ENCODE data around the gene RDH8.

RDH8 gene

GRCh38 chr19:10037809-10038208, 24.5 kb downstream of the RDH8 start:
- Histone ChIP-seq H3K27ac (ENCODE audit: poor library complexity, severe bottlenecking) (no peak overlapping the region), H3K36me3 (ENCODE audit: low read depth) (no peaks in the 10 kb centered on the region), H3K9me3 (ENCODE audit: severe bottlenecking) (no peaks in the 10 kb centered on the region), H3K27me3 (ENCODE audit: insufficient read depth, poor library complexity, severe bottlenecking) (peaks cover 19% of the 10 kb centered on the region), H3K4me3 (ENCODE audit: severe bottlenecking) (no peak overlapping the region), H3K4me1 (ENCODE audit: insufficient read depth, poor library complexity, severe bottlenecking) (no peaks in the 10 kb centered on the region)
- DNase-seq (ENCODE audit: low spot score) (no peak), ATAC-seq (ENCODE audit: low read depth) (no peak)
- TF ChIP-seq CTCF (IDR thresholded peaks at IDR 0.05; ENCODE audit: poor library complexity, severe bottlenecking): no peak

- ATAC-seq (ENCODE audit: low read depth) (no peak), DNase-seq (ENCODE audit: low spot score) (no peak)
Measured at GRCh38 chr19:10043286-10043927, 30.1 kb downstream of the RDH8 start.

GRCh38 chr19:10044390-10044789, 31.1 kb downstream of the RDH8 start:
- Histone ChIP-seq H3K4me3 (ENCODE audit: severe bottlenecking) (no peak overlapping the region), H3K9me3 (ENCODE audit: severe bottlenecking) (peaks cover 6% of the 10 kb centered on the region), H3K4me1 (ENCODE audit: insufficient read depth, poor library complexity, severe bottlenecking) (no peaks in the 10 kb centered on the region), H3K27me3 (ENCODE audit: insufficient read depth, poor library complexity, severe bottlenecking) (no peaks in the 10 kb centered on the region), H3K36me3 (ENCODE audit: low read depth) (no peaks in the 10 kb centered on the region), H3K27ac (ENCODE audit: poor library complexity, severe bottlenecking) (no peak overlapping the region)
- no peak for TF ChIP-seq CTCF (IDR thresholded peaks at IDR 0.05; ENCODE audit: poor library complexity, severe bottlenecking)
- DNase-seq (ENCODE audit: low spot score): no peak
- ATAC-seq (ENCODE audit: low read depth): no peak

More at GRCh38 chr19:10043286-10043927, 30.1 kb downstream of the RDH8 start:
- Histone ChIP-seq H3K9me3 (ENCODE audit: severe bottlenecking) (peaks cover 6% of the 10 kb centered on the region), H3K4me3 (ENCODE audit: severe bottlenecking) (no peak overlapping the region), H3K27ac (ENCODE audit: poor library complexity, severe bottlenecking) (no peak overlapping the region), H3K36me3 (ENCODE audit: low read depth) (no peaks in the 10 kb centered on the region), H3K4me1 (ENCODE audit: insufficient read depth, poor library complexity, severe bottlenecking) (no peaks in the 10 kb centered on the region), H3K27me3 (ENCODE audit: insufficient read depth, poor library complexity, severe bottlenecking) (no peaks in the 10 kb centered on the region)
- no peak for TF ChIP-seq CTCF (IDR thresholded peaks at IDR 0.05; ENCODE audit: poor library complexity, severe bottlenecking)

- peaks cover 6% of the 10 kb centered on the region for H3K9me3 ChIP-seq (ENCODE audit: severe bottlenecking)
- ATAC-seq (ENCODE audit: low read depth): no peak
Measured at GRCh38 chr19:10045371-10045770, 32.1 kb downstream of the RDH8 start.

More at GRCh38 chr19:10045371-10045770, 32.1 kb downstream of the RDH8 start:
- H3K27me3 ChIP-seq (ENCODE audit: insufficient read depth, poor library complexity, severe bottlenecking): no peaks in the 10 kb centered on the region
- TF ChIP-seq CTCF (IDR thresholded peaks at IDR 0.05; ENCODE audit: poor library complexity, severe bottlenecking): no peak
- no peaks in the 10 kb centered on the region for H3K36me3 ChIP-seq (ENCODE audit: low read depth)
- no peak overlapping the region for H3K27ac ChIP-seq (ENCODE audit: poor library complexity, severe bottlenecking)
- no peaks in the 10 kb centered on the region for H3K4me1 ChIP-seq (ENCODE audit: insufficient read depth, poor library complexity, severe bottlenecking)
- no peak overlapping the region for H3K4me3 ChIP-seq (ENCODE audit: severe bottlenecking)
- DNase-seq (ENCODE audit: low spot score): no peak

Data from RWPE2 (cell line).